H9 (cell line): ENCODE data around the gene SORBS1. TPM values are rescaled to one million over a fixed set of nuclear protein-coding genes. Genes with fewer than 3 reads are reported as not detected.

ENCODE experiments used
- DNase-seq: peaks from one replicate; pipeline ENCODE4 v3.0.0-alpha.2; 2017
- H2AFZ ChIP-seq: one replicate; pipeline ENCODE4 v1.6.1; 2013; ENCODE audit warnings: mild to moderate bottlenecking, low read length, control low read depth, moderate library complexity
- H2AK5ac ChIP-seq: 2 replicates; pipeline ENCODE4 v1.6.1; 2013; ENCODE audit warnings: low read length, control low read depth, mixed read lengths; ENCODE audit not compliant: insufficient read length
- H2BK120ac ChIP-seq: one replicate; pipeline ENCODE4 v1.6.1; 2013; ENCODE audit warnings: low read depth, mild to moderate bottlenecking, low read length, control low read depth, inconsistent platforms; ENCODE audit not compliant: poor library complexity, severe bottlenecking
- H2BK12ac ChIP-seq: 2 replicates; pipeline ENCODE4 v1.6.1; 2013; ENCODE audit warnings: low read length, control low read depth, mixed read lengths, low read depth; ENCODE audit not compliant: insufficient read length
- H2BK15ac ChIP-seq: 2 replicates; pipeline ENCODE4 v1.6.1; 2013; ENCODE audit warnings: low read depth, low read length, control low read depth
- H2BK20ac ChIP-seq: one replicate; pipeline ENCODE4 v1.6.1; 2013; ENCODE audit warnings: low read depth, mild to moderate bottlenecking, low read length, control low read depth, inconsistent platforms; ENCODE audit not compliant: poor library complexity, severe bottlenecking
- H2BK5ac ChIP-seq: 2 replicates; pipeline ENCODE4 v1.6.1; 2013; ENCODE audit warnings: low read length, control low read depth, mixed read lengths; ENCODE audit not compliant: insufficient read length
- H3K14ac ChIP-seq: 2 replicates; pipeline ENCODE4 v1.6.1; 2013; ENCODE audit warnings: low read length, control low read depth; ENCODE audit not compliant: insufficient read depth
- H3K18ac ChIP-seq: 2 replicates; pipeline ENCODE4 v1.6.1; 2013; ENCODE audit warnings: low read depth, mild to moderate bottlenecking, mixed read lengths, low read length, control low read depth; ENCODE audit not compliant: insufficient read length
- H3K23ac ChIP-seq: 2 replicates; pipeline ENCODE4 v1.6.1; 2013; ENCODE audit warnings: low read length, control low read depth, mixed read lengths, low read depth; ENCODE audit not compliant: insufficient read length
- H3K23me2 ChIP-seq: 2 replicates; pipeline ENCODE4 v1.6.1; 2013; ENCODE audit warnings: low read depth, mild to moderate bottlenecking, mixed read lengths, low read length, control low read depth; ENCODE audit not compliant: insufficient read length, poor library complexity, severe bottlenecking
- H3K27ac ChIP-seq: 2 replicates; pipeline ENCODE4 v1.5.1; 2013; ENCODE audit warnings: low read length, control low read depth, mixed read lengths, low read depth; ENCODE audit not compliant: insufficient read length
- H3K27me3 ChIP-seq: 2 replicates; pipeline ENCODE4 v1.6.1; 2013; ENCODE audit warnings: low read length, control low read depth, inconsistent platforms; ENCODE audit not compliant: insufficient read depth
- H3K4ac ChIP-seq: 2 replicates; pipeline ENCODE4 v1.6.1; 2013; ENCODE audit warnings: low read depth, mild to moderate bottlenecking, control low read depth, inconsistent platforms, low read length, moderate library complexity
- H3K4me1 ChIP-seq: 2 replicates; pipeline ENCODE4 v1.6.1; 2013; ENCODE audit warnings: low read length, control low read depth, inconsistent platforms; ENCODE audit not compliant: insufficient read depth
- H3K4me2 ChIP-seq: 2 replicates; pipeline ENCODE4 v1.6.1; 2013; ENCODE audit warnings: low read length, control low read depth, mixed read lengths; ENCODE audit not compliant: insufficient read length, insufficient read depth
- H3K56ac ChIP-seq: 2 replicates; pipeline ENCODE4 v1.6.1; 2013; ENCODE audit warnings: low read depth, mild to moderate bottlenecking, mixed read lengths, low read length, control low read depth; ENCODE audit not compliant: insufficient read length
- H3K79me1 ChIP-seq: 2 replicates; pipeline ENCODE4 v1.6.1; 2013; ENCODE audit warnings: low read depth, mild to moderate bottlenecking, moderate library complexity, low read length, control low read depth, inconsistent platforms; ENCODE audit not compliant: insufficient read depth, poor library complexity, severe bottlenecking
- H3K79me2 ChIP-seq: 2 replicates; pipeline ENCODE4 v1.6.1; 2013; ENCODE audit warnings: low read length, control low read depth, inconsistent platforms; ENCODE audit not compliant: insufficient read depth
- H3K9ac ChIP-seq: 2 replicates; pipeline ENCODE4 v1.6.1; 2013; ENCODE audit warnings: low read length, control low read depth, mixed read lengths; ENCODE audit not compliant: insufficient read length; ENCODE audit errors: extremely low read depth
- H3K9me3 ChIP-seq: one replicate; pipeline ENCODE4 v1.6.1; 2013; ENCODE audit warnings: low read depth, low read length, inconsistent platforms; ENCODE audit not compliant: control insufficient read depth
- H3T11ph ChIP-seq: one replicate; pipeline ENCODE4 v1.6.1; 2013; ENCODE audit warnings: mild to moderate bottlenecking, low read length, control low read depth, inconsistent platforms
- H4K20me1 ChIP-seq: one replicate; pipeline ENCODE4 v1.6.1; 2013; ENCODE audit not compliant: control insufficient read depth, insufficient read length, insufficient read depth
- H4K5ac ChIP-seq: 2 replicates; pipeline ENCODE4 v1.6.1; 2013; ENCODE audit warnings: low read depth, mild to moderate bottlenecking, mixed read lengths, low read length, control low read depth; ENCODE audit not compliant: insufficient read length
- H4K8ac ChIP-seq: replicated peaks from 2 replicates; pipeline ENCODE4 v1.6.1; 2013; ENCODE audit warnings: low read length, control low read depth, mixed read lengths, low read depth; ENCODE audit not compliant: insufficient read length
- H4K91ac ChIP-seq: 2 replicates; pipeline ENCODE4 v1.6.1; 2013; ENCODE audit warnings: low read depth, mild to moderate bottlenecking, moderate library complexity, mixed read lengths, low read length, control low read depth; ENCODE audit not compliant: insufficient read length
- H3K27ac Mint-ChIP-seq, 3 experiments: 2 replicates in 2 of 3; 3 replicates in 1 of 3; pipeline ENCODE4 v1.8.0; 2020 to 2021; ENCODE audit warnings: mixed read lengths in 3 of 3, mild to moderate bottlenecking in 1 of 3, moderate library complexity in 1 of 3
- H3K27me3 Mint-ChIP-seq: 2 replicates; pipeline ENCODE4 v1.8.0; 2021; ENCODE audit warnings: low read depth, mild to moderate bottlenecking, moderate library complexity, mixed read lengths
- H3K36me3 Mint-ChIP-seq, 3 experiments: 2 replicates in 2 of 3; 3 replicates in 1 of 3; pipeline ENCODE4 v1.8.0; 2020 to 2021; ENCODE audit warnings: low read depth in 3 of 3, mixed read lengths in 3 of 3; ENCODE audit not compliant: insufficient read depth in 1 of 3
- H3K4me1 Mint-ChIP-seq, 2 experiments: 2 replicates each; pipeline ENCODE4 v1.8.0; 2020; ENCODE audit warnings: mixed read lengths in 2 of 2
- H3K4me3 Mint-ChIP-seq, 2 experiments: 2 replicates in 1 of 2; 3 replicates in 1 of 2; pipeline ENCODE4 v1.8.0; 2020 to 2021; ENCODE audit warnings: mild to moderate bottlenecking in 2 of 2, mixed read lengths in 2 of 2, moderate library complexity in 1 of 2
- H3K9me3 Mint-ChIP-seq, 2 experiments: 2 replicates in 1 of 2; 3 replicates in 1 of 2; pipeline ENCODE4 v1.8.0; 2020; ENCODE audit warnings: mild to moderate bottlenecking in 2 of 2, mixed read lengths in 2 of 2, moderate library complexity in 1 of 2
- CTCF ChIP-seq: fragments of 200-600 bp; sonication (generic); conservative IDR thresholded peaks from 3 replicates; pipeline ENCODE4 v1.8.0; 2021; ENCODE audit warnings: antibody characterized with exemption, mild to moderate bottlenecking
- WGBS: extraction: QIAGEN DNeasy Blood & Tissue Kit; methylation state at CpG from one replicate; pipeline ENCODE4 v1.1.7; 2013; ENCODE audit warnings: missing lambda C conversion rate, low lambda C conversion rate, mixed read lengths; ENCODE audit not compliant: insufficient read length; ENCODE audit errors: extremely low coverage; 5-methylcytosine and 5-hydroxymethylcytosine counted together
- total RNA-seq: library from RNA; stranded (reverse); gene quantifications from 2 replicates; pipeline ENCODE4 v1.2.1, GENCODE V29; 2021

The SORBS1 gene
- total RNA-seq, 1 experiment from 2014 or later, result 24.3 TPM

DNA sequence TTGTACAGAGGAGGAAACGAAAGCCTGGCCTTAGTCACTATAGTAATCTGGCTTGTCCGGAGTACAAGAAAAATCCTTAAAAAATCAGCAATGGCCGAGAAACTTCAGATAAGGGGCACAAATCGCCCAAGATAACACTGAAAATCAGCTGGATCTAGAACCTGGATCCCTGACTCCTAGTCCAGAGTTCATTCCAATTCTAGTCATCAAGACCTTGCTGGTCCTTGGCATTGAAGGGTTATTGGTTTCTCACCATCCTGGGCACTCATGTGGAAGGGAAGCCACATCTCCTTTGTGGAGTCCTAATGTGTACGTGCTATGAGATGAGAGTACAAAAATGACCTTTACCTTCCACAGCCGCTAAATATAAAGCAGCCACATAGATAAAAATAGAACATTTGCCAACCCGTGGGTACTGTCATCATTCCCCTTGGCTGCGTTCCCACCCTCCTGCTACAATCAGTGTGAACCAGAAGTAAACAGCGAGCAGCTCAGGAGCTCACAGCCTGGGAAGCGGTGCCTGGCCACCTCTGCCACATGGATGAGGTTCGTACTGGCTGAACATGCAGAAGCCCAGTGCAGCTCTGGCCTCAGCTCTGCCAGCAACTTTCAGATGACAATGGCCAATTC, 154.4 kb downstream of the SORBS1 start:
- no peaks in the 10 kb centered on the region for H3K9me3 Mint-ChIP-seq
- no peaks in the 10 kb centered on the region for H3K23me2 ChIP-seq

More for the DNA sequence above, 154.4 kb downstream of the SORBS1 start:
- no peak for DNase-seq
- Histone ChIP-seq H2BK5ac (no peak overlapping the region), H3K27me3 (no peaks in the 10 kb centered on the region), H3K4me2 (no peak overlapping the region), H2BK120ac (no peak overlapping the region), H3K79me1 (no peaks in the 10 kb centered on the region), H3K4me1 (peaks cover 7% of the 10 kb centered on the region), H3K4ac (no peak overlapping the region), H2BK20ac (no peak overlapping the region), H2AK5ac (no peak overlapping the region), H3T11ph (no peak overlapping the region), H2BK15ac (0 out of 2 replicates have a peak overlapping the region, but pooled peaks have one; percentile 42), H3K9ac (no peak overlapping the region), H2AFZ (no peak overlapping the region), H4K91ac (no peak overlapping the region), H3K14ac (no peak overlapping the region), H2BK12ac (no peak overlapping the region), H3K18ac (no peak overlapping the region), H3K56ac (no peak overlapping the region), H3K23ac (no peak overlapping the region), H3K79me2 (no peaks in the 10 kb centered on the region), H3K9me3 (no peaks in the 10 kb centered on the region), H4K8ac (no peak overlapping the region), H4K5ac (no peak overlapping the region), H4K20me1 (no peaks in the 10 kb centered on the region), H3K27ac (no peak overlapping the region)
- no CpG with 5 or more reads among the region's 11 CpGs for WGBS
- H3K27ac Mint-ChIP-seq, result peak overlapping the region in 1 of 3 experiments; percentile 48; a peak in 1 of 7 replicates
- H3K4me1 Mint-ChIP-seq, result peaks cover 31 to 32% of the 10 kb centered on the region in 2 experiments
- H3K27me3 Mint-ChIP-seq, result no peaks in the 10 kb centered on the region
- H3K36me3 Mint-ChIP-seq, result peaks cover 5 to 14% (median 6%) of the 10 kb centered on the region in 3 experiments; a peak in 6 of 7 replicates
- no peak for TF ChIP-seq CTCF
- no peak overlapping the region for H3K4me3 Mint-ChIP-seq
